ENCODE results near the gene KCNH4.

DNA sequence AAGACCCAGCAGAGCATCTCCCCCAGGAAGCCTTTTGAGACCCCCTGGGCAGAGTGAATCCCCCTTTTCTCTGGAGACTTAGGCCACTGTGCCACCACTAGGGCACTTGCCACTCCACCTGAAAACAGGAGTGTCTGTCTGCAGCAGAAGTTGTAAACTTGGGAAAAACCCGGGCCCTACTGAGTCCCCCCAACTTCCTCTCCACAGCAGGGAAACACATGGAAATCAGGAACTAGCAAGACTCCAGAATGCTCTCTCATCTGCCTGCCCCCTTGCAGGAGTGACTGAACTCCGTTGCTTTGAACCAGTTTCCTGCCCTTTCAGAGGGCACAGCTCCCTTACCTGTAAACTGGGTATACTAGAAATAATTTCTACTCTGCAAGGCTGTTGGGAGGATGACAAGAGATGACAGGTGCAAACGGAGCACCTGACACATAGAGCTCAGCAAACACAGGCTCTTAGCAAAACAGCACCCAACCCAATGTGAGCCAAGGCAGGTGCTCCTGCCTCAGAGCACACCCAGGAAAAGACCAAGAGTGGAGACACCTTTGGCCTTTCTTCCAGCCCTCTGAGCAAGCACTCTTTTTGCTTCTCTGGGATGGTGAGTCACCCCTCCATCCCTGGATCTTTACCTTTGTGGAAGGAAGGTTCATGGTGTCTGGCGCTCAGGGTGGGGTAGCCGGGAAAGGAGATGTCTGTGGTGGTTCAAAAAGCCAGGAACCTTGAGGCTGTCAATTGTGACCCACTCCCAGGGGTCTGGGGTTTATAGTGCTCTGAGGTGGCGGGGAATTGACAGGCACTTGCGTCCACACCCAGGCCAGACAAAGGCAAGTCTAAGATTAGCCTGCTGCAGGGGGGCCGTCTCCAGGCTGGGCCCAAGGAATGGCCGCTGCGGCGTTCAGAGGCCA, 4.0 kb upstream of the KCNH4 start, which contains the start of gene HCRT:
- TF ChIP-seq, protein P1, sequence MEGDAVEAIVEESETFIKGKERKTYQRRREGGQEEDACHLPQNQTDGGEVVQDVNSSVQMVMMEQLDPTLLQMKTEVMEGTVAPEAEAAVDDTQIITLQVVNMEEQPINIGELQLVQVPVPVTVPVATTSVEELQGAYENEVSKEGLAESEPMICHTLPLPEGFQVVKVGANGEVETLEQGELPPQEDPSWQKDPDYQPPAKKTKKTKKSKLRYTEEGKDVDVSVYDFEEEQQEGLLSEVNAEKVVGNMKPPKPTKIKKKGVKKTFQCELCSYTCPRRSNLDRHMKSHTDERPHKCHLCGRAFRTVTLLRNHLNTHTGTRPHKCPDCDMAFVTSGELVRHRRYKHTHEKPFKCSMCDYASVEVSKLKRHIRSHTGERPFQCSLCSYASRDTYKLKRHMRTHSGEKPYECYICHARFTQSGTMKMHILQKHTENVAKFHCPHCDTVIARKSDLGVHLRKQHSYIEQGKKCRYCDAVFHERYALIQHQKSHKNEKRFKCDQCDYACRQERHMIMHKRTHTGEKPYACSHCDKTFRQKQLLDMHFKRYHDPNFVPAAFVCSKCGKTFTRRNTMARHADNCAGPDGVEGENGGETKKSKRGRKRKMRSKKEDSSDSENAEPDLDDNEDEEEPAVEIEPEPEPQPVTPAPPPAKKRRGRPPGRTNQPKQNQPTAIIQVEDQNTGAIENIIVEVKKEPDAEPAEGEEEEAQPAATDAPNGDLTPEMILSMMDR (IDR thresholded peaks at IDR 0.05; ENCODE audit: low read depth, low read length, poor library complexity, severe bottlenecking) = no peak
- TF ChIP-seq EZH2phosphoT487 (IDR thresholded peaks at IDR 0.05; ENCODE audit: borderline replicate concordance, low read length) = no peak

Measured in DOHH2 (cell line).